Left ventricle myocardium inferior (tissue), 1 donor: ENCODE results near the gene UNC5B. TPM values are rescaled to one million over a fixed set of nuclear protein-coding genes. Genes with fewer than 3 reads are reported as not detected.

Source experiments
- DNase-seq: peaks from one replicate; pipeline ENCODE4 v3.0.0-alpha.2; 2020
- H3K27ac ChIP-seq: fragments of 200-600 bp; replicated peaks from 2 replicates; pipeline ENCODE4 v1.8.0; 2021
- H3K27me3 ChIP-seq: fragments of 200-600 bp; 2 replicates; pipeline ENCODE4 v1.8.0; 2021; ENCODE audit warnings: low read depth
- H3K36me3 ChIP-seq: fragments of 200-600 bp; 2 replicates; pipeline ENCODE4 v1.8.0; 2021
- H3K4me1 ChIP-seq: fragments of 200-600 bp; 2 replicates; pipeline ENCODE4 v1.8.0; 2021
- H3K4me3 ChIP-seq: fragments of 200-600 bp; 2 replicates; pipeline ENCODE4 v1.8.0; 2021; ENCODE audit warnings: mild to moderate bottlenecking, moderate library complexity
- H3K9me3 ChIP-seq: fragments of 200-600 bp; replicated peaks from 2 replicates; pipeline ENCODE4 v1.8.0; 2021
- CTCF ChIP-seq: fragments of 200-600 bp; IDR thresholded peaks from 2 replicates; pipeline ENCODE4 v1.8.0; 2021; ENCODE audit warnings: antibody characterized with exemption, mild to moderate bottlenecking, borderline replicate concordance
- intact Hi-C: fragments of 100-400 bp; cut with micrococcal nuclease; formaldehyde crosslinking; loops from one replicate; pipeline ENCODE4 v1.11.0; 2022
- total RNA-seq: library from RNA; stranded (reverse); fragmentation: NEBNext Ultra II Directional; extraction: Animal tissue kit (Norgen Biotek cat#: 25700); gene quantifications from one replicate; pipeline ENCODE4 v1.2.1, GENCODE V29; 2021
- donor health status: DM: no; HTN: yes; CAD: no; lungs with severe emphysema.

Gene UNC5B
- total RNA-seq, 1 donor from 2014 or later: 15.6 TPM

GRCh38 chr10:71280216-71280615 is 67.8 kb downstream of the UNC5B start:
- Histone ChIP-seq H3K36me3 (peaks cover 33% of the 10 kb centered on the region), H3K27me3 (no peaks in the 10 kb centered on the region), H3K9me3 (no peaks in the 10 kb centered on the region), H3K4me1 (peaks cover 18% of the 10 kb centered on the region), H3K27ac (no peak overlapping the region), H3K4me3 (no peak overlapping the region)
- TF ChIP-seq CTCF: no peak
- DNase-seq: no peak
- intact Hi-C loops: loop anchor here (10.0 kb wide), 1 partner anchor 355 kb away; no protein-coding TSS in a partner anchor

GRCh38 chr10:71280825-71281224 is 68.5 kb downstream of the UNC5B start:
- TF ChIP-seq CTCF: no peak
- Histone ChIP-seq H3K4me1 (peaks cover 12% of the 10 kb centered on the region), H3K9me3 (no peaks in the 10 kb centered on the region), H3K36me3 (peaks cover 36% of the 10 kb centered on the region), H3K4me3 (no peak overlapping the region), H3K27ac (no peak overlapping the region), H3K27me3 (no peaks in the 10 kb centered on the region)
- intact Hi-C loops: loop anchor here (10.0 kb wide), 1 partner anchor 356 kb away; no protein-coding TSS in a partner anchor
- no peak for DNase-seq

GRCh38 chr10:71281646-71282322 is 69.4 kb downstream of the UNC5B start:
- no peak overlapping the region for H3K4me3 ChIP-seq
- TF ChIP-seq CTCF: no peak
- peaks cover 45% of the 10 kb centered on the region for H3K36me3 ChIP-seq
- peaks cover 12% of the 10 kb centered on the region for H3K4me1 ChIP-seq
- H3K27me3 ChIP-seq: no peaks in the 10 kb centered on the region
- DNase-seq: no peak
- intact Hi-C loops: loop anchor here (10.0 kb wide), 1 partner anchor 357 kb away; no protein-coding TSS in a partner anchor
- H3K27ac ChIP-seq: no peak overlapping the region
- no peaks in the 10 kb centered on the region for H3K9me3 ChIP-seq

GRCh38 chr10:71282323-71282680 is 69.9 kb downstream of the UNC5B start:
- intact Hi-C loops: loop anchor here (10.0 kb wide), 1 partner anchor 358 kb away; no protein-coding TSS in a partner anchor
- no peak overlapping the region for H3K4me3 ChIP-seq
- H3K9me3 ChIP-seq: no peaks in the 10 kb centered on the region
- DNase-seq: no peak
- no peaks in the 10 kb centered on the region for H3K27me3 ChIP-seq
- H3K27ac ChIP-seq: no peak overlapping the region
- peaks cover 12% of the 10 kb centered on the region for H3K4me1 ChIP-seq
- peaks cover 50% of the 10 kb centered on the region for H3K36me3 ChIP-seq
- TF ChIP-seq CTCF: no peak

GRCh38 chr10:71283410-71283809 is 71.0 kb downstream of the UNC5B start:
- intact Hi-C loops: loop anchor here (10.0 kb wide), 1 partner anchor 359 kb away; no protein-coding TSS in a partner anchor

More at GRCh38 chr10:71283410-71283809, 71.0 kb downstream of the UNC5B start:
- peaks cover 61% of the 10 kb centered on the region for H3K36me3 ChIP-seq
- H3K27me3 ChIP-seq: no peaks in the 10 kb centered on the region
- H3K9me3 ChIP-seq: no peaks in the 10 kb centered on the region
- TF ChIP-seq CTCF: no peak
- no peak overlapping the region for H3K27ac ChIP-seq
- DNase-seq: no peak
- peaks cover 8% of the 10 kb centered on the region for H3K4me1 ChIP-seq
- no peak overlapping the region for H3K4me3 ChIP-seq
